Brain microvascular endothelial cell (primary cell): ENCODE measurements around the gene SMIM22.

ENCODE experiments used
- DNase-seq: peaks from one replicate; pipeline ENCODE4 v3.0.0-alpha.2; 2020
- H3K27ac ChIP-seq: fragments of 250-450 bp; sonication (Bioruptor Pico); 2 replicates; pipeline ENCODE4 v1.5.1; 2020; ENCODE audit warnings: mild to moderate bottlenecking, moderate library complexity
- H3K27me3 ChIP-seq: fragments of 250-450 bp; sonication (Bioruptor Pico); replicated peaks from 2 replicates; pipeline ENCODE4 v1.5.1; 2020; ENCODE audit warnings: mild to moderate bottlenecking
- H3K36me3 ChIP-seq: fragments of 250-450 bp; sonication (Bioruptor Pico); replicated peaks from 2 replicates; pipeline ENCODE4 v1.5.1; 2020; ENCODE audit warnings: mild to moderate bottlenecking
- H3K4me3 ChIP-seq: 2 replicates; pipeline ENCODE4 v1.5.1; 2011; ENCODE audit warnings: low read depth, mild to moderate bottlenecking, control low read depth, low read length, moderate library complexity
- in situ Hi-C: cut with HindIII; loops from 2 replicates; pipeline ENCODE4 v1.10.0; 2017; ENCODE audit warnings: low sequenced_read_pairs, low pct_ligation_motif_present
- TF ChIP-seq, protein P1 (sequence below): IDR thresholded peaks from 2 replicates; pipeline ENCODE4 v1.5.1; 2011; ENCODE audit warnings: low read depth, mild to moderate bottlenecking, moderate library complexity, low read length, control low read depth, inconsistent platforms; ENCODE audit errors: missing control alignments

SMIM22 gene

DNA sequence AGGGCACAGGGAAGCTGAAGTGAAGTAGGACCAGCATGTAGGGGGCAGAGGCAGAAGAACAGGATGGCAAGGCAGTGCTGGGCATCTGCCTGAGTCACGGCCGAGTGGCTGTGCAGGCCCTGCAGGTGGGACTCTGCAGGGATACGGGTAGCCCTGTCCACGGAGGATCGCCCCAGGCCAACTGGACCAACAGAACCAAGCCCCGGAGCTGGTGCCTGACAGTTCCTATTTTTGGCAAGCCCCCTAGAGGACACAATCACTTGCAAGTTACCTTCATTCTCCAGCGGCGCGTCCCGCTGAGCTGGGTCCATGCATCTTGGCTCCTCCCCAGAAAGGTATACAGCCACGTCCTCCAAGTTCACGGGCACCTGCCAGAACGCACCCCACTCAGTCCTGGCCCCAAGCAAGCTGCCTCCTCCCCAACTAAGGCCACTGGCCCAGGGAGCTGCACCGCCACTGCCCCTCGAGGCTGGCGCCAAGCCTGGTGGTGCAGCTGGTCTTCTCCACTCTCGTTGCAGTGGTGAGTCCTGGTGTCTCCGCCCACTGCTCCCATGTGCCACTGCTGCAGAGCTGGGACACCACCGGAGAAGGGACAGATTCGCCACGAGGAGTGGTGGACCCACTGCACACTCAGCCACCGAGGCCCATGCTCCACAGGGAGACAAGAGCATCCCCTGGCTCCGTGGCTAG is 34.8 kb upstream of the SMIM22 start:
- DNase-seq = no peak
- TF ChIP-seq, protein P1, sequence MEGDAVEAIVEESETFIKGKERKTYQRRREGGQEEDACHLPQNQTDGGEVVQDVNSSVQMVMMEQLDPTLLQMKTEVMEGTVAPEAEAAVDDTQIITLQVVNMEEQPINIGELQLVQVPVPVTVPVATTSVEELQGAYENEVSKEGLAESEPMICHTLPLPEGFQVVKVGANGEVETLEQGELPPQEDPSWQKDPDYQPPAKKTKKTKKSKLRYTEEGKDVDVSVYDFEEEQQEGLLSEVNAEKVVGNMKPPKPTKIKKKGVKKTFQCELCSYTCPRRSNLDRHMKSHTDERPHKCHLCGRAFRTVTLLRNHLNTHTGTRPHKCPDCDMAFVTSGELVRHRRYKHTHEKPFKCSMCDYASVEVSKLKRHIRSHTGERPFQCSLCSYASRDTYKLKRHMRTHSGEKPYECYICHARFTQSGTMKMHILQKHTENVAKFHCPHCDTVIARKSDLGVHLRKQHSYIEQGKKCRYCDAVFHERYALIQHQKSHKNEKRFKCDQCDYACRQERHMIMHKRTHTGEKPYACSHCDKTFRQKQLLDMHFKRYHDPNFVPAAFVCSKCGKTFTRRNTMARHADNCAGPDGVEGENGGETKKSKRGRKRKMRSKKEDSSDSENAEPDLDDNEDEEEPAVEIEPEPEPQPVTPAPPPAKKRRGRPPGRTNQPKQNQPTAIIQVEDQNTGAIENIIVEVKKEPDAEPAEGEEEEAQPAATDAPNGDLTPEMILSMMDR = no peak
- in situ Hi-C loops = no loop called here
- Histone ChIP-seq H3K27me3 (no peaks in the 10 kb centered on the region), H3K27ac (no peak overlapping the region), H3K36me3 (peaks cover 58% of the 10 kb centered on the region), H3K4me3 (no peak overlapping the region)

DNA sequence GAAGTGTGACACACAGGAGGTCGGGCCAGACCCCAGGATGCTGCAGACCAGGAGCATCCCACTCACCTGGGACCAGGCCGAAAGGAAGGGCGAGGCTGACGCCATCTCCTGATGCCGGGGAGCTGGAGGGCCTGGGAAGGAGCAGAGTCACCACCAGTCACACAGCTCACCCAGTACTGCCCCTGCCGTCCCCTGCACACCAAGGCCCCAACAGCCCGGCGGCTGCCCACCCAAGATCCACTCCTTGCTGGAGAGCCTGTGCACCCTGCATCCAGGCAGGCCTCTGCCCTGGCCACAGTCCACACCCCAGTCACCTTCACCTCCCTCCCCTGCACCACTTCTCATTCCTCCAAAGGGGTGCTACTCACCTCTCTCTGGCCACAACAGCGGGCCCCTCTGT is 33.0 kb upstream of the SMIM22 start:
- H3K36me3 ChIP-seq = peaks cover 53% of the 10 kb centered on the region
- no peak overlapping the region for H3K4me3 ChIP-seq

DNA sequence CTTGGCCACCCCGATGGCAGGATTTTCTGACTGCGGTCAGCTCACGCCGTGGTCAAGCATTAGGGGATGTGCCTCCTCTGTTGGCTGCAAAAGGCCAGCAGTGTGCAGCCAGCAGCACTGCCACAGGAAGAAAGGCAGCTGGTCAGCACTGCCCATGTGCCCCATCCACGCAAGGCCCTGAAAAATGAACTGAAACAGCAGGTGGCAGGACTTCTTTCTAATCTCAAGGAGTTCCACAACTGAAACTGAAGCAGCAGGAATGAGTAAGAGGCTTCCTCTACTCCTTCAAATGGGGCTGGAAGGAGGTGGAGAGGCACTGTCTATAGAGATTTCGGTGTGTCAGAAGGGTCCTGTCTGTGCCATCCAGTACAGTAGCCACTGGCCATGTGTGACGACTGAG is 31.4 kb upstream of the SMIM22 start:
- Histone ChIP-seq H3K4me3 (no peak overlapping the region), H3K27me3 (no peaks in the 10 kb centered on the region), H3K36me3 (peaks cover 44% of the 10 kb centered on the region), H3K27ac (no peak overlapping the region)
- DNase-seq = no peak
- in situ Hi-C loops = no loop called here
- TF ChIP-seq, protein P1 = no peak

More for the DNA sequence above, 33.0 kb upstream of the SMIM22 start:
- TF ChIP-seq, protein P1 = no peak
- Histone ChIP-seq H3K27me3 (no peaks in the 10 kb centered on the region), H3K27ac (no peak overlapping the region)
- DNase-seq = no peak
- in situ Hi-C loops = no loop called here

DNA sequence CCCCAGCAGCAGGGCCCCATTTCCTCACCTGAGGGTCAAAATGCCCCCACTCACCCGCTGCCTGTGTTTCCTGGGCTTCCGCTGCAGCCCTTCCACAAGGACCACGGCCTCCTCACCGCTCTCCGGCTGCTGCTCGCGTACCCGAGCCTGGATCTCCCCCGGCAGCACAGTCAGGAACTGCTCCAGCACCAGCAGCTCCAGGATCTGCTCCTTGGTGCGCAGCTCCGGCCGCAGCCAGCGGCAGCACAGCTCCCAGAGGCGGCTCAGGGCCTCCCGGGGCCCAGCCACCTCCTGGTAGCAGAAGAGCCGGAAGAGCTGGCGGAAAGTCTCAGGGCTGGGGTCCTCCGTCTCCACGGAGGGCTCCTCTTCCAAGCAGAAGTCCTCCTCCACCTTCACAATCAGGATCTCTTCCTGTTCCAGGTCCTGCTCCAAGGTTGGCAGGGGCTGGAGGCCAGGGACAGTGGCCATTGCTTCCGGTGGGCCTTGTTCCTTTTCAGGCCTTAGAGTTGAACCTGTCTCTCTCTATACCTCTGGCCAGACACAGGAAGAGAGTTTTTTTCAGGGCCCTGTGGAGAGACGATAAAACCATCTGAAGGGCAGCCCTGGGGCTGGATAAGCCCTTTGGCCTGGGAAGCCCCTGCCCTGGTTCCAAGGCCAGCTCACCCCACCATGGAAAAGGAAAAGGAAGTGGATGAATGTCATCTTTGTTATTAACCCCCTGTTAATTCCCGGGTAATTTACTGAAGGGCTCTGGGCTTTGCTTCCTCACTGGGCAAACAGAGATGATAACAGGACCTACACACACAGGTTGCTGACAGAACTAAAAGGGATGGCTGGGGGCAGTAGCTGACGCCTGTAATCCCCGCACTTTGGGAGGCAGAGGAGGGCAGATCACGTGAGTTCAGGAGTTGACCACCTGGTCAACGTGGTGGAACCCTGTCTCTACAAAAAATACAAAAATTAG is 29.4 kb upstream of the SMIM22 start:
- TF ChIP-seq, protein P1 = no peak
- peak overlapping the region; percentile 47 for H3K27ac ChIP-seq
- H3K4me3 ChIP-seq = peak overlapping the region; percentile 83
- H3K27me3 ChIP-seq = no peaks in the 10 kb centered on the region
- H3K36me3 ChIP-seq = peaks cover 29% of the 10 kb centered on the region
- DNase-seq = no peak
- in situ Hi-C loops = no loop called here

DNA sequence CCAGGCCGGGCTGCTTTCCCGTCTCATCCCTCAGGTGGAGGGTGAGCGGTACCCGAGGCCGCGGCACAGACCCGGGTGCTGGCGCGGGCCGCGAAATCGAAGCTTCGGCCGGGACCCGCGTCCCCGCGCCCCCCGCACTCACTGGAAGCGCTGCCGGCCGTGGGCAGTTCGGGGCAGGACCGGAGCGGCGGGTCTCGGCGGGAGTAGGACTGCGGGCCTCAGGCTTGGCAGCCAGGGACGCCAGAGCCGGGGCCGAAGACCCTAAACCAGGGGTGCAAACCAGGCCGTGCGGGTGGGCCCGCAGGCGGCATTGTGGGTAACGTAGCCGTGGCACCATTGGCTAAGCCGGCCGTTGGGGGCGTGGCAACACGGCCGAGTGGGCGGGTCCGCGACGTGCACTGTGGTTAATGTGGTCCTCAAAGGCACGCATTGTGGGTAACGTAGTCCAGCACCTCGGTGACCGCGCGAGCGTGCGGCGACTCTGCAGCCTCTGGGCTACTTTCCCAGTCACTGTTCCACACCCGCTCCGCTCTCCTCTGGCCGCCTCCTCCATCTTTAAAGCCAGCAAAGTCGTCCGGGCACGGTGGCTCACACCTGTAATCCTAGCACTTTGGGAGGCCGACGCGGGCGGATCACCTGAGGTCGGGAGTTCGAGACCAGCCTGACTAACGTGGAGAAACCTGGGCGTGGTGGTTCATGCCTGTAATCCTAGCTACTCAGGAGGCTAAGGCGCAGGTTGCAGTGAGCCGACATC is 28.1 kb upstream of the SMIM22 start, which contains the start of gene ZNF500:
ZNF500 (minus strand) TSS at position 288 of the 754 bp plus-strand sequence. CDS start 1,184 bp downstream, outside the sequence.
- H3K4me3 ChIP-seq = peak within 1 kb of the TSS; percentile 83
- DNase-seq = peak; percentile 98
- in situ Hi-C loops = no loop called here
- peak within 1 kb of the TSS; percentile 47 for H3K27ac ChIP-seq
- peaks cover 22% of the 10 kb centered on the region for H3K36me3 ChIP-seq
- TF ChIP-seq, protein P1 = no peak
- H3K27me3 ChIP-seq = no peaks in the 10 kb centered on the region
